ENCODE measurements around the gene DOK6. TPM values are rescaled to one million over a fixed set of nuclear protein-coding genes. Genes with fewer than 3 reads are reported as not detected.

The DOK6 gene
- total RNA-seq, 2 experiments from 2014 or later, result not detected

- Histone ChIP-seq H2AFZ (ENCODE audit: low read length) (no peak overlapping the region), H3K4me1 (ENCODE audit: insufficient read depth, low read length, poor library complexity, severe bottlenecking) (no peaks in the 10 kb centered on the region), H4K20me1 (ENCODE audit: insufficient read depth, low read length) (no peaks in the 10 kb centered on the region), H3K9me3 (ENCODE audit: low read length) (no peaks in the 10 kb centered on the region), H3K4me3 (ENCODE audit: low read depth, low read length, poor library complexity, severe bottlenecking) (no peak overlapping the region), H3K9me2 (ENCODE audit: insufficient read depth, low read length) (no peaks in the 10 kb centered on the region), H3K79me2 (ENCODE audit: insufficient read depth, low read depth, low read length) (no peaks in the 10 kb centered on the region), H3K27ac (ENCODE audit: low read depth, low read length, poor library complexity, severe bottlenecking) (no peak overlapping the region), H3K36me3 (ENCODE audit: insufficient read depth, low read length) (no peaks in the 10 kb centered on the region), H3K4me2 (ENCODE audit: low read length) (no peak overlapping the region)
- no TSS peak for BruUV-seq (replicated peaks)
- POLR2A ChIA-PET, result no interaction called here
- intact Hi-C loops (cut with micrococcal nuclease; ENCODE audit: unreplicated experiment), result no loop called here
- no peak for DNase-seq (ENCODE audit: low spot score)
- CTCF ChIA-PET (ENCODE audit: unreplicated experiment), result no interaction called here
- TF ChIP-seq EZH2phosphoT487 (IDR thresholded peaks at IDR 0.05; ENCODE audit: borderline replicate concordance, low read depth, low read length), result no peak
- TF ChIP-seq CTCF (conservative IDR thresholded peaks at IDR 0.05; ENCODE audit: low read length), result no peak
Measured at GRCh38 chr18:69559604-69560003, 158.9 kb downstream of the DOK6 start.

GRCh38 chr18:69564602-69565001, 163.9 kb downstream of the DOK6 start:
- Histone ChIP-seq H3K4me2 (ENCODE audit: low read length) (no peak overlapping the region), H2AFZ (ENCODE audit: low read length) (no peak overlapping the region), H3K36me3 (ENCODE audit: insufficient read depth, low read length) (no peaks in the 10 kb centered on the region), H3K4me3 (ENCODE audit: low read depth, low read length, poor library complexity, severe bottlenecking) (no peak overlapping the region), H3K4me1 (ENCODE audit: insufficient read depth, low read length, poor library complexity, severe bottlenecking) (no peaks in the 10 kb centered on the region), H3K9me2 (ENCODE audit: insufficient read depth, low read length) (no peaks in the 10 kb centered on the region), H4K20me1 (ENCODE audit: insufficient read depth, low read length) (no peaks in the 10 kb centered on the region), H3K79me2 (ENCODE audit: insufficient read depth, low read depth, low read length) (no peaks in the 10 kb centered on the region), H3K27ac (ENCODE audit: low read depth, low read length, poor library complexity, severe bottlenecking) (no peak overlapping the region), H3K9me3 (ENCODE audit: low read length) (no peaks in the 10 kb centered on the region)
- intact Hi-C loops (cut with micrococcal nuclease; ENCODE audit: unreplicated experiment), result no loop called here
- POLR2A ChIA-PET, result no interaction called here
- BruUV-seq (replicated peaks), result no TSS peak
- CTCF ChIA-PET (ENCODE audit: unreplicated experiment), result no interaction called here
- no peak for DNase-seq (ENCODE audit: low spot score)
- TF ChIP-seq CTCF (conservative IDR thresholded peaks at IDR 0.05; ENCODE audit: low read length), result no peak
- TF ChIP-seq EZH2phosphoT487 (IDR thresholded peaks at IDR 0.05; ENCODE audit: borderline replicate concordance, low read depth, low read length), result no peak

DNA sequence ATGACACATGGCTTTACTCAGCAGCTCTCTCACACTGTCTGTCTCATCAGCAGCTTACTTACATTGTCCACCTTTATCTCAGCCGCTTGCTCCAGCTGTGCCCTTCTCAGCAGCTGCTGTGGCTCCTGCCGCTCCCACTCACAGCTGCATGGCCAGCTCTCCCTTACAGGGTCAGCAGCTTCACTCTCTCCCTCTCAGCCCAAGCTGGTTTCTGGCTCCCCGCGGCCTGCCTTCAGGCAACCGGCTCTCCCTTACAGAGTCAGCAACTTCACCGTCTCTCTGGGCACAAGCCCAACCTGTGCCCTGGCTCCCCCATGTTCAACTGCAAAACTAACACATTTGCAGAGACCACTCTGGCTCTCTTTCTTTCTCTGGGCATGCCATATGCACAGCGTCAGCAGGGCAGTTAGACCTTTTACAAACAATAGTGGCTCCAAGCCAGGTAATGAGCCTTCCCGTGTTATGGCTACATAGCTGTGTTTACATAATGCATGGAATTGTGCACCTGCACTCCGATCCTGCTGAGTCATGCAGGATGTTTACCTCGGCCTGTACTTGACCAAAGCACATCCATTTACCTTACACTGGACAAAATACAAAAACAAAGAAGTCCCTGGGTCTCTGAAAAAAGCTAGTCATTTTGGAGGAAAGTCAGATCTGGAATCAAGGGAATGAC, 167.3 kb downstream of the DOK6 start:
- H3K27ac ChIP-seq (ENCODE audit: low read depth, low read length, poor library complexity, severe bottlenecking), result no peak overlapping the region
- DNase-seq (ENCODE audit: low spot score), result peak; percentile 47
- H3K79me2 ChIP-seq (ENCODE audit: insufficient read depth, low read depth, low read length), result no peaks in the 10 kb centered on the region
- H2AFZ ChIP-seq (ENCODE audit: low read length), result no peak overlapping the region
- H3K9me3 ChIP-seq (ENCODE audit: low read length), result no peaks in the 10 kb centered on the region
- no peaks in the 10 kb centered on the region for H4K20me1 ChIP-seq (ENCODE audit: insufficient read depth, low read length)
- CTCF ChIA-PET (ENCODE audit: unreplicated experiment), result no interaction called here
- intact Hi-C loops (cut with micrococcal nuclease; ENCODE audit: unreplicated experiment), result no loop called here
- no peaks in the 10 kb centered on the region for H3K36me3 ChIP-seq (ENCODE audit: insufficient read depth, low read length)
- no peak overlapping the region for H3K4me2 ChIP-seq (ENCODE audit: low read length)
- H3K4me3 ChIP-seq (ENCODE audit: low read depth, low read length, poor library complexity, severe bottlenecking), result no peak overlapping the region
- no TSS peak for BruUV-seq (replicated peaks)
- POLR2A ChIA-PET, result no interaction called here
- no peaks in the 10 kb centered on the region for H3K9me2 ChIP-seq (ENCODE audit: insufficient read depth, low read length)
- H3K4me1 ChIP-seq (ENCODE audit: insufficient read depth, low read length, poor library complexity, severe bottlenecking), result no peaks in the 10 kb centered on the region
- no peak for TF ChIP-seq EZH2phosphoT487 (IDR thresholded peaks at IDR 0.05; ENCODE audit: borderline replicate concordance, low read depth, low read length)
- TF ChIP-seq CTCF (conservative IDR thresholded peaks at IDR 0.05; ENCODE audit: low read length), result no peak
